Measurements from ENCODE around the gene RNF167.

Gene RNF167

GRCh38 chr17:4969551-4970173 lies 29.6 kb downstream of the RNF167 start:
- no peak for TF ChIP-seq CTCF (IDR thresholded peaks at IDR 0.05; ENCODE audit: extremely low read depth, insufficient read depth, missing control alignments)
- in situ Hi-C loops (cut with MboI; ENCODE audit: low pct_unique_long_range_greater_than_20kb, low sequenced_read_pairs, unreplicated experiment) = loop anchor here (10.0 kb wide), 1 partner anchor 95 kb away; no protein-coding TSS in a partner anchor
- DNase-seq (ENCODE audit: low spot score) = no peak

GRCh38 chr17:4970273-4970672 lies 30.2 kb downstream of the RNF167 start:
- no peak for DNase-seq (ENCODE audit: low spot score)
- TF ChIP-seq CTCF (IDR thresholded peaks at IDR 0.05; ENCODE audit: extremely low read depth, insufficient read depth, missing control alignments) = no peak
- in situ Hi-C loops (cut with MboI; ENCODE audit: low pct_unique_long_range_greater_than_20kb, low sequenced_read_pairs, unreplicated experiment) = no loop called here

DNA sequence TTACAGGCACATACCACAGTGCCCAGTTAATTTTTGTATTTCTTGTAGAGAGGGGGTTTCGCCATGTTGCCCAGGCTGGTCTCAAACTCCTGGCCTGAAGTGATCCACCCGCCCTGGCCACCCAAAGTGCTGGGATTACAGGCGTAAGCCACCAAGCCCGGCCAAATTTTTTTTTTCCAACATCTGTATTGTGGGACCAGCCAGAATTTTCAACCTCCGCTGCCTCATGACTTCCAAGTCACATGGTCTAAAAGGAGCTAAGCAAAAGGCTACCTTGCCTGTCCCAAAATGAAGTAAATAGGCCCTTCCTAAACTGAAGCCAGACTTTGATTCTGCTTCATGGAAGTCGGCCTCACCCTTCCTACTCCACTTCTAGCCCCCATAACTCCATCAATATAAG lies 31.8 kb downstream of the RNF167 start:
- DNase-seq (ENCODE audit: low spot score) = no peak
- TF ChIP-seq CTCF (IDR thresholded peaks at IDR 0.05; ENCODE audit: extremely low read depth, insufficient read depth, missing control alignments) = no peak
- in situ Hi-C loops (cut with MboI; ENCODE audit: low pct_unique_long_range_greater_than_20kb, low sequenced_read_pairs, unreplicated experiment) = no loop called here

GRCh38 chr17:4972322-4972721 lies 32.3 kb downstream of the RNF167 start:
- no peak for TF ChIP-seq CTCF (IDR thresholded peaks at IDR 0.05; ENCODE audit: extremely low read depth, insufficient read depth, missing control alignments)
- DNase-seq (ENCODE audit: low spot score) = no peak
- in situ Hi-C loops (cut with MboI; ENCODE audit: low pct_unique_long_range_greater_than_20kb, low sequenced_read_pairs, unreplicated experiment) = no loop called here

- no peak for DNase-seq (ENCODE audit: low spot score)
- in situ Hi-C loops (cut with MboI; ENCODE audit: low pct_unique_long_range_greater_than_20kb, low sequenced_read_pairs, unreplicated experiment) = no loop called here
- TF ChIP-seq CTCF (IDR thresholded peaks at IDR 0.05; ENCODE audit: extremely low read depth, insufficient read depth, missing control alignments) = no peak
These were observed 32.7 kb downstream of the RNF167 start for GRCh38 chr17:4972752-4973151.

- in situ Hi-C loops (cut with MboI; ENCODE audit: low pct_unique_long_range_greater_than_20kb, low sequenced_read_pairs, unreplicated experiment) = no loop called here
These were observed 33.4 kb downstream of the RNF167 start for GRCh38 chr17:4973256-4974114.

More at GRCh38 chr17:4973256-4974114, 33.4 kb downstream of the RNF167 start:
- TF ChIP-seq CTCF (IDR thresholded peaks at IDR 0.05; ENCODE audit: extremely low read depth, insufficient read depth, missing control alignments) = no peak
- no peak for DNase-seq (ENCODE audit: low spot score)

All from GM13977 (cell line).